Osteoblast (primary cell): ENCODE results near the gene AKAP5. TPM values are rescaled to one million over a fixed set of nuclear protein-coding genes. Genes with fewer than 3 reads are reported as not detected.

Source experiments
- DNase-seq: peaks from one replicate; pipeline ENCODE4 v3.0.0; 2011; ENCODE audit warnings: low spot score, mixed read lengths; ENCODE audit not compliant: insufficient read length; ENCODE audit errors: missing footprints
- H2AFZ ChIP-seq: 2 replicates; pipeline ENCODE4 v1.6.0; 2011; ENCODE audit warnings: mild to moderate bottlenecking, low read length
- H3K27ac ChIP-seq: 2 replicates; pipeline ENCODE4 v1.5.1; 2011; ENCODE audit warnings: mild to moderate bottlenecking, low read depth, low read length, moderate library complexity
- H3K27me3 ChIP-seq: 2 replicates; pipeline ENCODE4 v1.6.0; 2012; ENCODE audit warnings: mild to moderate bottlenecking, control low read depth, inconsistent platforms, low read length, moderate library complexity; ENCODE audit not compliant: insufficient read depth
- H3K36me3 ChIP-seq: 2 replicates; pipeline ENCODE4 v1.5.1; 2011; ENCODE audit warnings: mild to moderate bottlenecking, low read length, control low read depth, moderate library complexity; ENCODE audit not compliant: insufficient read depth
- H3K4me1 ChIP-seq: 2 replicates; pipeline ENCODE4 v1.5.1; 2011; ENCODE audit warnings: mild to moderate bottlenecking, low read length, control low read depth, moderate library complexity; ENCODE audit not compliant: insufficient read depth
- H3K4me2 ChIP-seq: 2 replicates; pipeline ENCODE4 v1.6.0; 2011; ENCODE audit warnings: mild to moderate bottlenecking, low read length; ENCODE audit not compliant: insufficient read depth
- H3K4me3 ChIP-seq: fragments of 200-600 bp; sonication (generic); 3 replicates; pipeline ENCODE4 v1.5.1; 2012; ENCODE audit warnings: mild to moderate bottlenecking, low read length, inconsistent platforms; ENCODE audit not compliant: insufficient read depth
- H3K79me2 ChIP-seq: 2 replicates; pipeline ENCODE4 v1.6.0; 2012; ENCODE audit warnings: mild to moderate bottlenecking, low read length, control low read depth, inconsistent platforms; ENCODE audit not compliant: insufficient read depth
- H3K9me3 ChIP-seq: 2 replicates; pipeline ENCODE4 v1.5.1; 2011; ENCODE audit warnings: low read depth, low read length, control low read depth
- H4K20me1 ChIP-seq: 2 replicates; pipeline ENCODE4 v1.6.0; 2012; ENCODE audit warnings: mild to moderate bottlenecking, low read length, control low read depth; ENCODE audit not compliant: insufficient read depth
- total RNA-seq: library from RNA; depleted of rRNA; stranded (reverse); fragments of >200 nt; gene quantifications from 2 replicates; pipeline ENCODE4 v1.2.3, GENCODE V29; 2012
- TF ChIP-seq, protein P1 (sequence below): IDR thresholded peaks from 2 replicates; pipeline ENCODE4 v1.5.1; 2011; ENCODE audit warnings: mild to moderate bottlenecking, low read depth, low read length, moderate library complexity; ENCODE audit errors: extremely low read depth

AKAP5 gene
- total RNA-seq, 1 donor = 1.1 TPM

DNA sequence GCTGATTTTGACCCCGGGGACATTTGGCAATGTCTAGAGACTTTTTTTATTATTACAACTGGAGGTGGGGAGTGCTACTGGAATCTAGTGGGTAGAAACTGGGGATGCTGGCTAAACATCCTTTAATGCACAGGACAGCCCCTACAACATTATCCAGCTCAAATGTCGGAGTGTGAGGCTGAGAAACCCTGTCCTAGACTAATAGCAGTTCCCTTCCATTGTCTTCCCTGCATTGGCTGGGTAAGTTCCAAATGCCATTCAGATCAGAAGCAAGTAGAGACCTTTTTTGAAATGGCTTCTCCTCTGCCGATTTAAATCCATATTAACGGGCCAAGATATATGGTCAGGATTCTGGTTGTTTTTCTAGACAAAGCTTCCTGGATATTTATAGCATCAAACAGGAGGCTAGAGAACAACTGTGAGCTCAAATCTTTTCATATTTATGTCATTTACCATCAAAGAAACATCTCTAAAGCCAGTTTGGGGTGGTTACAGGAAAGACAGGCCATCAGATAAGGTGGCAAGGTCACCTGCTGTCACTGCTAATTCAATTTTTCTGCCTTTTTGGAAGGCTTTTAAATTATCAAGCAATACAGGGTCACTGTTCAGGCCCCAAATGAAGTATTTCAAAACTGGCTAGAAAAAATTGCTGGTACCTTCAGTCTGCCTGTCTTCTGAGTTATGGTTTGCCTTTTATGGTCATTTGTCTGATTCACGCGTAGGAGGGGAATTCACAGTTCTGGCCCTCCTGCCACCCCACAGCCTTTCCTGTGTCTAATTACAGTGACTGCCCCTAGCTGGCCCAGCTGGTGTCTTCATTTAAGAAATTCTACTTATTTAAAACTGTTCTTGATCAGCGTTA lies 20.1 kb upstream of the AKAP5 start:
- H3K4me2 ChIP-seq = peak overlapping the region; percentile 31
- peak overlapping the region; percentile 61 for H2AFZ ChIP-seq
- DNase-seq = peak; percentile 90

GRCh38 chr14:64447876-64448670 lies 17.2 kb upstream of the AKAP5 start:
- no peaks in the 10 kb centered on the region for H3K79me2 ChIP-seq
- no peaks in the 10 kb centered on the region for H3K27me3 ChIP-seq
- H3K4me2 ChIP-seq = no peak overlapping the region
- no peak overlapping the region for H3K27ac ChIP-seq
- H3K4me1 ChIP-seq = peaks cover 19% of the 10 kb centered on the region
- TF ChIP-seq, protein P1, sequence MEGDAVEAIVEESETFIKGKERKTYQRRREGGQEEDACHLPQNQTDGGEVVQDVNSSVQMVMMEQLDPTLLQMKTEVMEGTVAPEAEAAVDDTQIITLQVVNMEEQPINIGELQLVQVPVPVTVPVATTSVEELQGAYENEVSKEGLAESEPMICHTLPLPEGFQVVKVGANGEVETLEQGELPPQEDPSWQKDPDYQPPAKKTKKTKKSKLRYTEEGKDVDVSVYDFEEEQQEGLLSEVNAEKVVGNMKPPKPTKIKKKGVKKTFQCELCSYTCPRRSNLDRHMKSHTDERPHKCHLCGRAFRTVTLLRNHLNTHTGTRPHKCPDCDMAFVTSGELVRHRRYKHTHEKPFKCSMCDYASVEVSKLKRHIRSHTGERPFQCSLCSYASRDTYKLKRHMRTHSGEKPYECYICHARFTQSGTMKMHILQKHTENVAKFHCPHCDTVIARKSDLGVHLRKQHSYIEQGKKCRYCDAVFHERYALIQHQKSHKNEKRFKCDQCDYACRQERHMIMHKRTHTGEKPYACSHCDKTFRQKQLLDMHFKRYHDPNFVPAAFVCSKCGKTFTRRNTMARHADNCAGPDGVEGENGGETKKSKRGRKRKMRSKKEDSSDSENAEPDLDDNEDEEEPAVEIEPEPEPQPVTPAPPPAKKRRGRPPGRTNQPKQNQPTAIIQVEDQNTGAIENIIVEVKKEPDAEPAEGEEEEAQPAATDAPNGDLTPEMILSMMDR = no peak
- no peaks in the 10 kb centered on the region for H3K9me3 ChIP-seq
- DNase-seq = no peak
- H2AFZ ChIP-seq = no peak overlapping the region
- H3K4me3 ChIP-seq = no peak overlapping the region
- H4K20me1 ChIP-seq = no peaks in the 10 kb centered on the region
- peaks cover 30% of the 10 kb centered on the region for H3K36me3 ChIP-seq

More for the DNA sequence above, 20.1 kb upstream of the AKAP5 start:
- Histone ChIP-seq H4K20me1 (no peaks in the 10 kb centered on the region), H3K36me3 (peaks cover 35% of the 10 kb centered on the region), H3K79me2 (no peaks in the 10 kb centered on the region), H3K4me1 (peaks cover 24% of the 10 kb centered on the region), H3K9me3 (no peaks in the 10 kb centered on the region), H3K4me3 (no peak overlapping the region), H3K27ac (peak overlapping the region; percentile 58), H3K27me3 (no peaks in the 10 kb centered on the region)
- TF ChIP-seq, protein P1 = no peak

DNA sequence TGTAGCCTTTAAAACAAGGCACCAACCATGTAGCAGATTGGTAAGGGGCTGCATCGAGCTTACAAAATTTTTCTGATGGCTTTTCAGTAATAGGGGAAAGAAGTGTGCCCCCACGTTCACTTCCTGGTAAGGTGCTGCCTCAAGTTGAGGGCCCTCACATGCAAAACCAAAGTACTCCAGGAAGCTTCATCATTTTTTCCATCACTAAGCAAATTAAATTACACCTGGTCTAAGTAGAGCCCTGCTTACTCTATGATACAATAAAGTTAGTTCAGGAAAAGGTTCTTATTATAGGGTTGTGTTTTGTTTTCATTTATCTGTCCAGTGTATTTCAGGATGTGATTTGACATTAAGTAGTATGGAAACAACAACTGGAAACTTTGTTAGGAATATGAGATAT lies 15.0 kb upstream of the AKAP5 start:
- Histone ChIP-seq H3K4me2 (no peak overlapping the region), H2AFZ (no peak overlapping the region), H3K27ac (no peak overlapping the region), H3K36me3 (peaks cover 45% of the 10 kb centered on the region), H3K79me2 (no peaks in the 10 kb centered on the region), H3K4me1 (peaks cover 11% of the 10 kb centered on the region), H3K9me3 (no peaks in the 10 kb centered on the region), H3K4me3 (no peak overlapping the region), H4K20me1 (no peaks in the 10 kb centered on the region), H3K27me3 (no peaks in the 10 kb centered on the region)
- no peak for DNase-seq
- TF ChIP-seq, protein P1 = no peak

DNA sequence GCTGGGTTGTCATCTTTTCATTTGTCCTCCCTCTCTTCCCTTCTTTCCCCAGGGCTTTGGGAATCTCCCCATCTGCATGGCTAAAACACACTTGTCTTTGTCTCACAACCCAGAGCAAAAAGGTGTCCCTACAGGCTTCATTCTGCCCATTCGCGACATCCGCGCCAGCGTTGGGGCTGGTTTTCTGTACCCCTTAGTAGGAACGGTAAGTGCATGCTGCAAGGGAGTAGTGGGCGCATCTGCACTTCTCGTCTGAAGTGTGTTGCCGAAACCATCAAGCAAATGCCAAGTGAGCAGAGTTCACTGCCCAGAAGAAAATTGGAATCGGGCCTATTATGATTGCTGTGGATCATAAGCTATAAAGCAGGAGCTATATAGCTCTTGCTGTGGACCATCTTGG lies 10.6 kb upstream of the AKAP5 start:
- Histone ChIP-seq H3K27ac (no peak overlapping the region), H3K36me3 (peaks cover 54% of the 10 kb centered on the region), H3K4me2 (no peak overlapping the region), H3K79me2 (no peaks in the 10 kb centered on the region), H3K4me3 (no peak overlapping the region), H3K4me1 (no peaks in the 10 kb centered on the region), H4K20me1 (no peaks in the 10 kb centered on the region), H3K27me3 (no peaks in the 10 kb centered on the region), H2AFZ (no peak overlapping the region), H3K9me3 (no peaks in the 10 kb centered on the region)
- no peak for DNase-seq
- TF ChIP-seq, protein P1 = no peak
